GM19193 (cell line): ENCODE measurements around the gene TBX2.

ENCODE experiments used
- POLR2A ChIP-seq: IDR thresholded peaks from 4 replicates; pipeline ENCODE4 v1.6.1; 2011; ENCODE audit not compliant: insufficient read depth, insufficient read length; ENCODE audit errors: extremely low read depth

Gene TBX2

GRCh38 chr17:61421460-61421859 is 21.8 kb downstream of the TBX2 start:
- no peak for TF ChIP-seq POLR2A

GRCh38 chr17:61422116-61422799 is 22.6 kb downstream of the TBX2 start:
- TF ChIP-seq POLR2A, result no peak

- no peak for TF ChIP-seq POLR2A
Observed at GRCh38 chr17:61422869-61423268, 23.2 kb downstream of the TBX2 start.

- no peak for TF ChIP-seq POLR2A
Observed at GRCh38 chr17:61423967-61424649, 24.5 kb downstream of the TBX2 start.

- no peak for TF ChIP-seq POLR2A
Observed at GRCh38 chr17:61425682-61426481, 26.2 kb downstream of the TBX2 start.

- no peak for TF ChIP-seq POLR2A
Observed at GRCh38 chr17:61426482-61427304, 27.1 kb downstream of the TBX2 start.

GRCh38 chr17:61427567-61427966 is 27.9 kb downstream of the TBX2 start:
- TF ChIP-seq POLR2A, result no peak

GRCh38 chr17:61429274-61429673 is 29.6 kb downstream of the TBX2 start:
- TF ChIP-seq POLR2A, result no peak

- no peak for TF ChIP-seq POLR2A
Observed at GRCh38 chr17:61431594-61432311, 32.1 kb downstream of the TBX2 start.

- no peak for TF ChIP-seq POLR2A
Observed at GRCh38 chr17:61436273-61436672, 36.6 kb downstream of the TBX2 start.

GRCh38 chr17:61436995-61437704 is 37.5 kb downstream of the TBX2 start:
- TF ChIP-seq POLR2A, result no peak

GRCh38 chr17:61440697-61441096 is 41.1 kb downstream of the TBX2 start:
- TF ChIP-seq POLR2A, result no peak

GRCh38 chr17:61442136-61442775 is 42.6 kb downstream of the TBX2 start:
- TF ChIP-seq POLR2A, result no peak
